HFFc6 (cell line): ENCODE data around the gene CD44. TPM values are rescaled to one million over a fixed set of nuclear protein-coding genes. Genes with fewer than 3 reads are reported as not detected.

Experiments
- DNase-seq: peaks from one replicate; pipeline ENCODE4 v3.0.0-alpha.2; 2018
- H3K27ac Mint-ChIP-seq: 2 replicates; pipeline ENCODE4 v1.8.0; 2020; ENCODE audit warnings: mild to moderate bottlenecking, mixed read lengths
- H3K27me3 Mint-ChIP-seq: 2 replicates; pipeline ENCODE4 v1.8.0; 2021; ENCODE audit warnings: mild to moderate bottlenecking, moderate library complexity, mixed read lengths; ENCODE audit not compliant: insufficient read depth
- H3K36me3 Mint-ChIP-seq: 2 replicates; pipeline ENCODE4 v1.8.0; 2021; ENCODE audit warnings: low read depth, mixed read lengths
- H3K4me1 Mint-ChIP-seq: 2 replicates; pipeline ENCODE4 v1.8.0; 2020; ENCODE audit warnings: low read depth, mixed read lengths
- H3K4me3 Mint-ChIP-seq: 2 replicates; pipeline ENCODE4 v1.8.0; 2020; ENCODE audit warnings: mild to moderate bottlenecking, moderate library complexity, mixed read lengths
- H3K9me3 Mint-ChIP-seq: 2 replicates; pipeline ENCODE4 v1.8.0; 2020; ENCODE audit warnings: mild to moderate bottlenecking, mixed read lengths
- total RNA-seq, 6 experiments: library from RNA; stranded (reverse); fragmentation: NEBNext Ultra II Directional; extraction: Animal tissue kit (Norgen Biotek cat#: 25700); gene quantifications; 2 replicates in 1 of 6; 3 replicates in 5 of 6; pipeline ENCODE4 v1.2.3, GENCODE V29; 2021
- TF ChIP-seq, protein P1 (sequence below): fragments of 200-600 bp; sonication (generic); IDR thresholded peaks from 2 replicates; pipeline ENCODE4 v1.5.0; 2021; ENCODE audit warnings: antibody characterized with exemption, mild to moderate bottlenecking

Gene CD44
- total RNA-seq, 6 experiments from 2014 or later, result 1,912 to 2,221 (median 2,175) TPM

DNA sequence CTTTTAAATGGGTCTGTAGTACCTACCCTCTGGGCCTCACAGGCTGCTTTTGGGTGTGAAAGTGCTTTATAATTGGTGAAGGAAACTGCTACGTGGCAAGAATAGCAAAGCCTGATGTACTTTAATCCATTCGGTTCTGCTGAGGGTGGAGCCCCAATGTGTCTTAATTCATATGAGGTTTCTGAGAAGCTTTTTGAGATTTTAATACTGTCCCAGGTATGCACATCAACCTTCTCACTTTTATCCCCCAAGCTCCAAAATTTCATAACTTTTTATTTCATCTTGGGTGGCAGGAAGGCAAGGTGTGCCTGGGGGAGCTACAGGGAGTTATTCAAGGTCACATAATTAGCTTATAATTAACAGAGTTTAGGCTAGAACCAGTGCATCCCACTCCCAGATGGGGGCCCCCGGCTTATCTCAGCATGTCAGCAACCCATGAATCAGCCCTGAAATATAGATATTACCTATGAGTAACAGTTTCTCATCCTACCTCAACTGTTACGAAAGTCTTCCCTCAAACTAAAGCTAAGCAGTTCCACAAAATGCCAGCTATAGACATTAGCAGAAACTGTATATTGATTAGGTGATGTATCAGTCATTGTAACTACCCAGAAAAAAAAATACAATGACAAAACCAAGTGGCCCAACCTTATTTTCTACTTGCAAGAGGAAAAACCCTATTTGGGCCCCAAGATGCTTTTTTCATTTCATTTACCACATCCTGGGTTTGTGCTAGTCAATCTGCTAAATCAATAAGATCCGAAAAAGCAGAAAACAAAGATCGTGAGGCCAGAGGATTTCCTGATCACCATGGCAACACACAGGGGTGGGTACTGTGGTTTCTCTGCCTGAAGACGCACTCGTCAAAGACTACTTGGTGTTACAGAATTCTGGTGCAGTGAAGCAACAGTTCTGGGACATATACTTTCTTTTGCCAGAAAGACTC is 26.7 kb downstream of the CD44 start:
- H3K4me3 Mint-ChIP-seq, result peak overlapping the region; percentile 85
- TF ChIP-seq, protein P1, sequence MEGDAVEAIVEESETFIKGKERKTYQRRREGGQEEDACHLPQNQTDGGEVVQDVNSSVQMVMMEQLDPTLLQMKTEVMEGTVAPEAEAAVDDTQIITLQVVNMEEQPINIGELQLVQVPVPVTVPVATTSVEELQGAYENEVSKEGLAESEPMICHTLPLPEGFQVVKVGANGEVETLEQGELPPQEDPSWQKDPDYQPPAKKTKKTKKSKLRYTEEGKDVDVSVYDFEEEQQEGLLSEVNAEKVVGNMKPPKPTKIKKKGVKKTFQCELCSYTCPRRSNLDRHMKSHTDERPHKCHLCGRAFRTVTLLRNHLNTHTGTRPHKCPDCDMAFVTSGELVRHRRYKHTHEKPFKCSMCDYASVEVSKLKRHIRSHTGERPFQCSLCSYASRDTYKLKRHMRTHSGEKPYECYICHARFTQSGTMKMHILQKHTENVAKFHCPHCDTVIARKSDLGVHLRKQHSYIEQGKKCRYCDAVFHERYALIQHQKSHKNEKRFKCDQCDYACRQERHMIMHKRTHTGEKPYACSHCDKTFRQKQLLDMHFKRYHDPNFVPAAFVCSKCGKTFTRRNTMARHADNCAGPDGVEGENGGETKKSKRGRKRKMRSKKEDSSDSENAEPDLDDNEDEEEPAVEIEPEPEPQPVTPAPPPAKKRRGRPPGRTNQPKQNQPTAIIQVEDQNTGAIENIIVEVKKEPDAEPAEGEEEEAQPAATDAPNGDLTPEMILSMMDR, result no peak
- peak overlapping the region; percentile 99 for H3K27ac Mint-ChIP-seq
- H3K4me1 Mint-ChIP-seq, result peaks cover 100% of the 10 kb centered on the region
- H3K27me3 Mint-ChIP-seq, result peaks cover 22% of the 10 kb centered on the region; the same call in 1 of the 2 replicates
- peaks cover 70% of the 10 kb centered on the region for H3K36me3 Mint-ChIP-seq
- no peaks in the 10 kb centered on the region for H3K9me3 Mint-ChIP-seq
- DNase-seq, result peak; percentile 73

DNA sequence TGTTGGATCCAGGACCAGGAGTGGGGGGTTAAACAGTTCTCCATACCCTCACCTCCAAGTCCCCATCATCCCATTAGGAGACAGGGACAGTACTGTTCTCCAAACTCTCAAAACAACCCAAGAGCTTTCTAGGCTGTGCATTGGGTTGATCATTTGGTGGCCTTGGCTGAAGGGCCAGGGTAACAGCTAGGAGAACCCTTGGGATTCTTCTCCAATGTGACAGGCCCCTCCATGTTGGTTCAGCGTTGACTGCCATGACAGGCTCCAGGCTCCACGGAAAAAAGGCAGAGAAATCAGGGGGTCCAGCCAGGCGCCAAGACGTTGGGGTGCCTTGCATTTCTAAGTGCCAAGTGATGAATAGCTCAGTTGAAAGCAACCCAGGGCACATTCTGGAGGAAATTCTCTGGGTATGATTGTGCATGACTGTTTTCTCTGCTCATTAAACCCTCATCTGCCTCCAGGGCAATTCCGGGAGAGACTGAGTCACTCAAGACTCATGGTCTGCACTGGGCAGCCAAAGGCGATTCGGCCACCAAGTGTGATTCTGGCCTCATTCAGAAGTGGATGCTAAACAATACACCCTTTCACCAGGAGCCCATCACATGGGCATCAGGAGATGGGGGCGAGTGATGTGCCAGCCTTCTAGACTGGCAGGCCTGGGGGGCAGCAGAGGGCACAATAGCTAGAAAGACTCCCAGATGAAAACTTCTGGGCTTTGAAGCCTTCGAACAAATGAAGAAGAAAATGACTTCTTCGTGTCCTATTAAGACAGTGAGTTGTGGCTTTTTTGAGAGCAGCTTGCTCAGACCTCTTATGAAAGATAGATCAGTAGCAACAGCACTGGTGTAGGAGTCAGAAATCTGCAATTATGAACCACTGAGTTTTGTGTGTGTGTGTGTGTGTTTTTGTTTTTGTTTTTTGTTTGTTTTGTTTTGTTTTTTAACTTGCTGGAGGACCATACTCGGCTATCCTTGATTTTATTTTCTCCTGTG is 27.7 kb downstream of the CD44 start:
- peaks cover 69% of the 10 kb centered on the region for H3K36me3 Mint-ChIP-seq
- TF ChIP-seq, protein P1, result peak; percentile 44
- peak; percentile 99 for DNase-seq
- H3K4me1 Mint-ChIP-seq, result peaks cover 100% of the 10 kb centered on the region
- peak overlapping the region; percentile 85 for H3K4me3 Mint-ChIP-seq
- H3K27ac Mint-ChIP-seq, result peak overlapping the region; percentile 99
- H3K27me3 Mint-ChIP-seq, result peaks cover 22% of the 10 kb centered on the region; the same call in 1 of the 2 replicates
- H3K9me3 Mint-ChIP-seq, result no peaks in the 10 kb centered on the region

DNA sequence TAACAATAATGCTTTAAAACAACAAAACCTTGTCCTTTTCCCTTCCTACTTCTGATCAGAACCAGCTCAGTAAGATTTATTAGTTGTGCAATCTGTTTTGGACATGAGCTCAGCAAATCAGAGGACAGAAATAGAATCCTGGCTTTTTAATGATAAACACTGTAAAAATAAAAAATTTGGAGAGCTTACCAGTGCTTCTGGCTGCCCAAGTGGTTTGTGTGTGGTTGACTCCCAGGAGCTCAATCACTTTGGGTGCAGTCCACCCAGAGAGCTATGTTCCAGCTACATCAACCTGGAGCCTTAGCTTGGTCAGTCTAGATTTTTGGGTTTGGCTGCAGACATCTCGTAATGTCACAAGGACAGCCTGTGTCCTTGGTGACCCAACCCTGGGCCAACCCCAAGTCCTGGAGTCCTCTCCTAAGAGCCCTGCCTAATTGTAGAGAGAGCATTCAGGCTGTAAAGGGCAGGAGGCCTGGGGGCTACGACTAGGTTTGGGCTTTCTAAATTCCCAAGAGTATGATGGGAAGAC is 28.5 kb downstream of the CD44 start:
- TF ChIP-seq, protein P1, result no peak
- H3K4me1 Mint-ChIP-seq, result peaks cover 100% of the 10 kb centered on the region
- peaks cover 69% of the 10 kb centered on the region for H3K36me3 Mint-ChIP-seq
- peak overlapping the region; percentile 85 for H3K4me3 Mint-ChIP-seq
- DNase-seq, result peak; percentile 51
- no peaks in the 10 kb centered on the region for H3K9me3 Mint-ChIP-seq
- peaks cover 26% of the 10 kb centered on the region; the same call in 1 of the 2 replicates for H3K27me3 Mint-ChIP-seq
- peak overlapping the region; percentile 99 for H3K27ac Mint-ChIP-seq

DNA sequence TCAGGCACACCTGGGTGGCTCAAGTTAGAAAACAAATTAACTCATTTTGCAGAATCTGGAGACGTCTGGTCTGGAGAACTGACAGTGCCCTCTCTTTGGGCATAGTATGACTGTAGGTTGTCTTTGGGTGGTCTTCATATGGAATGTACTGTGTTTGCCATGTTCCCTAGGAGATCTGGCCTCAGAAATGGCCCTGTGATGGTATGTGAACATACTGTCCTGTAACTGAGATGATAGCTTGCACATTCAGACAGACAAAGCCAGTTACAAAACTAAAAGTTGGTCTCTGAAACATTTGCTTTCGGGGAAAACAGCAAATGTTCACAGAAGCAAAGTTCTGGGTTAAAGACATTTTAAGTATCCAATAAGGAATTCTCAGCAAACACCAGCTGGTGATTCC is 29.7 kb downstream of the CD44 start:
- Mint-ChIP-seq H3K27me3 (peaks cover 27% of the 10 kb centered on the region), H3K9me3 (no peaks in the 10 kb centered on the region), H3K36me3 (peaks cover 66% of the 10 kb centered on the region), H3K4me1 (peaks cover 100% of the 10 kb centered on the region), H3K4me3 (peak overlapping the region; percentile 71), H3K27ac (peak overlapping the region; percentile 99)
- TF ChIP-seq, protein P1, result no peak
- DNase-seq, result no peak

DNA sequence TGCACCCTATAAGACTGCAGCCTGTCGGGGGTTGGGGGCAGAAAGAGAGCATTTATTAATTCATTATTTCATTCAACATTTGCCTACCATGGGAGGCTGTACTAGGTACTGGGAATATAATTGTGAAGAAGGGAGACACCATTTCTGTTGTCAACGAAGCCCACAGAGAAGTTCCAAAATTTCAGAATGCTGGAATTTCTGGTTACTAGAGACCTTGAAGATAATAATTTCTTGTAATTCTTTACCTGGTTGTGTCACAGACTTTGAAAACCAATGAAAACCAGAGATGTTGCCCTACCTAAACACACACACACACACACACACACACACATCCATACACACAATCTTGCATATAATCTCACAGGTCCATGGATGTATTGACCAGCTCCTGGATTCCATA is 30.1 kb downstream of the CD44 start:
- Mint-ChIP-seq H3K4me3 (peak overlapping the region; percentile 71), H3K4me1 (peaks cover 100% of the 10 kb centered on the region), H3K27ac (peak overlapping the region; percentile 99), H3K36me3 (peaks cover 66% of the 10 kb centered on the region), H3K27me3 (peaks cover 23% of the 10 kb centered on the region), H3K9me3 (no peaks in the 10 kb centered on the region)
- TF ChIP-seq, protein P1, result no peak
- DNase-seq, result no peak
